SU-DHL-6 (cell line): ENCODE data around the gene VPS13D.
A peak's percentile ranks its signal among the peaks of the same experiment; 100 is the strongest.

Source experiments
- H2AFZ ChIP-seq: fragments of 200-600 bp; sonication (generic); 2 replicates; pipeline ENCODE4 v1.6.1; 2014; ENCODE audit warnings: low read depth, mild to moderate bottlenecking, moderate library complexity, mixed read lengths, antibody characterized with exemption, low read length; ENCODE audit not compliant: severe bottlenecking
- H3F3A ChIP-seq: fragments of 200-600 bp; shearing (Covaris generic); 2 replicates; pipeline ENCODE4 v1.6.0; 2016; ENCODE audit warnings: antibody characterized with exemption, mild to moderate bottlenecking; ENCODE audit not compliant: insufficient read depth
- H3K27ac ChIP-seq: fragments of 200-600 bp; sonication (generic); 2 replicates; pipeline ENCODE4 v1.5.1; 2016; ENCODE audit warnings: low read depth, mild to moderate bottlenecking, low read length, moderate library complexity, mixed read lengths
- H3K27me3 ChIP-seq: fragments of 200-600 bp; sonication (generic), shearing (Covaris generic); 2 replicates; pipeline ENCODE4 v1.6.0; 2014; ENCODE audit warnings: mild to moderate bottlenecking, low read length
- H3K36me3 ChIP-seq: fragments of 200-600 bp; sonication (generic); 2 replicates; pipeline ENCODE4 v1.6.1; 2014; ENCODE audit warnings: mild to moderate bottlenecking, low read length, mixed read lengths
- H3K4me2 ChIP-seq: fragments of 300-600, 200-600 bp; shearing (Covaris generic), sonication (generic); 2 replicates; pipeline ENCODE4 v1.6.0; 2014; ENCODE audit warnings: low read length, low read depth, mild to moderate bottlenecking; ENCODE audit not compliant: poor library complexity, severe bottlenecking
- H3K4me3 ChIP-seq: fragments of 200-600 bp; sonication (generic); 2 replicates; pipeline ENCODE4 v1.5.1; 2014; ENCODE audit warnings: antibody characterized with exemption, low read length, mild to moderate bottlenecking, mixed read lengths; ENCODE audit not compliant: insufficient read depth, poor library complexity, severe bottlenecking
- H3K79me2 ChIP-seq: fragments of 200-600 bp; sonication (generic); 2 replicates; pipeline ENCODE4 v1.6.1; 2014; ENCODE audit warnings: mild to moderate bottlenecking, low read length, moderate library complexity; ENCODE audit not compliant: insufficient read depth
- H3K9ac ChIP-seq: fragments of 200-600 bp; sonication (generic); 2 replicates; pipeline ENCODE4 v1.7.0; 2014; ENCODE audit warnings: mild to moderate bottlenecking, low read length
- H3K9me2 ChIP-seq: fragments of 200-600 bp; sonication (generic); replicated peaks from 2 replicates; pipeline ENCODE4 v1.6.1; 2014; ENCODE audit warnings: low read length; ENCODE audit not compliant: insufficient read depth
- H3K9me3 ChIP-seq: fragments of 200-600 bp; sonication (generic); 2 replicates; pipeline ENCODE4 v1.6.1; 2014; ENCODE audit warnings: low read length, mixed read lengths; ENCODE audit not compliant: insufficient read depth
- H4K20me1 ChIP-seq: fragments of 200-600 bp; sonication (generic); 2 replicates; pipeline ENCODE4 v1.6.1; 2014; ENCODE audit warnings: low read depth, mild to moderate bottlenecking, antibody characterized with exemption, low read length, moderate library complexity, mixed read lengths
- CTCF ChIP-seq: fragments of 200-600 bp; sonication (generic); IDR thresholded peaks from one replicate; pipeline ENCODE4 v1.5.1; 2017; ENCODE audit warnings: antibody characterized with exemption, mild to moderate bottlenecking, low read length, moderate library complexity; ENCODE audit not compliant: insufficient read depth, poor library complexity, severe bottlenecking
- EZH2phosphoT487 ChIP-seq: fragments of 200-600 bp; sonication (generic), shearing (Covaris generic); conservative IDR thresholded peaks from 2 replicates; pipeline ENCODE4 v1.6.1; 2018; ENCODE audit warnings: mild to moderate bottlenecking, antibody characterized with exemption, low read length, moderate library complexity, mixed read lengths

Gene VPS13D

DNA sequence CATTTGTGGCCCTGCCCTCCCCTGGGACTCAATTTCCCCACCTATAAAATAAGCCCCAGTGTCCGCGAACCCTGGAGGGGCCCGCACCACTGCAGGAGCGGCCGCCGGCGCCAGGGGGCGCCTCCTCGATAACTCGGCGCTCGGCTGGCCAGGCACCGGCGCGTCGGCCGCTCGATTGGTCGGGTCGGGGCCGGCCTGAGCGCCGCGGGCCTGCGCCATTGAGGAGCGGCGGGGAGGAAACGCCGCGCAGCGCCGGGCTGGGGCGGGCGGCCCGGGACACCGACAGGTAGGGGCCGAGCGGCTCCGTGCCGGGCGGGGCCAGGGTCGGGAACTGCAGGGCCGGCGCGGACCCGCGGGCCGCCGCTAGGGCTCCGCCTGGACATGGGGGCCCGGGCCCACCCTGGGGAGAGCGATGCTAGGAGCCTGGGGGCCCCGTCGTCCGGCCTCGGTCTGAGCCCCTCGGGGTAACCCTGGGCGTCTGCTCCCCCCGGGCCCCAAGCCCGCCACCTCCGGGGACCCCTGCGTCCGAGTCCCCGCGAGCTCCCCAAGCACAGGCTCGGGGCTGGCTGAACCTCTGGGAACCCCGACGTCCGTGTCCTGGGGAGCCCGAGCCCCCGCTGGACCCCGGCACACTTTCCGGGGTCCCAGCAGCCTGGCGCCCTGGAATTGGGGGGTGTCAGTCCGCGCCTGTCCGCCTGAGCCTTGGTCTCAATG lies at the start of gene VPS13D:
VPS13D (plus strand) TSS at position 196 of the 714 bp plus-strand sequence. CDS start 4,237 bp downstream, outside the sequence.
- Histone ChIP-seq H3K79me2 (no peaks in the 10 kb centered on the region), H3K4me2 (peak within 1 kb of the TSS; percentile 89), H3K27ac (no peak within 1 kb of the TSS), H3K9ac (peak within 1 kb of the TSS; percentile 87), H2AFZ (peak within 1 kb of the TSS; percentile 83), H3K4me3 (peak within 1 kb of the TSS; percentile 92), H3K36me3 (no peaks in the 10 kb centered on the region), H3K9me2 (no peaks in the 10 kb centered on the region), H3K9me3 (no peaks in the 10 kb centered on the region), H4K20me1 (no peaks in the 10 kb centered on the region), H3F3A (no peaks in the 10 kb centered on the region), H3K27me3 (no peaks in the 10 kb centered on the region)
- peak; percentile 95 for TF ChIP-seq CTCF
- no peak for TF ChIP-seq EZH2phosphoT487

- Histone ChIP-seq H3K9me2 (no peaks in the 10 kb centered on the region), H3K9ac (no peak overlapping the region), H3K9me3 (no peaks in the 10 kb centered on the region), H3K27me3 (no peaks in the 10 kb centered on the region), H4K20me1 (no peaks in the 10 kb centered on the region), H3K36me3 (no peaks in the 10 kb centered on the region), H3K4me2 (no peak overlapping the region), H3K79me2 (no peaks in the 10 kb centered on the region), H2AFZ (no peak overlapping the region), H3K4me3 (no peak overlapping the region), H3K27ac (no peak overlapping the region), H3F3A (no peaks in the 10 kb centered on the region)
- TF ChIP-seq EZH2phosphoT487 (no peak), CTCF (no peak)
Observed at GRCh38 chr1:12180315-12180714, 49.5 kb upstream of the VPS13D start.

DNA sequence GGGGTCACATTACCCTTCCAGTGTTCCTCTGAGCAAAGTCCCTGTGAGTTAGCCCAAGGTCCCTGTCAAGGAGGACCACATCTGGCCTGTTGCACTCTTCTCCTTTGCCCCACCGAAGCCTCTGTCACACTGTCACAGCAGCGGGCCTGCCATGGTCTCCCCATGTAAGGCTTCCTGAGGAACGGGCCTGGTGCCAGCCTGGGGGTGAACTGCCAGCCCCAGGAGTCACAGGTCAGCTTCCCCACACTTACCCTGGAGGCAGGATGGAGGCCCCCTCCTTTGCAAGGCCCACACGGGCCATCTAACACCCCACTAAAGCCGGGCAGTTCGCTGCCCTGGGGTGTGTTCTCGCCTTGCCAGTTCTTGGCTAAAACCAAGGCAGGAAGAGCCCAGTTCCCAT lies 48.9 kb upstream of the VPS13D start:
- H3K4me2 ChIP-seq: no peak overlapping the region
- no peaks in the 10 kb centered on the region for H3K79me2 ChIP-seq
- TF ChIP-seq CTCF (no peak), EZH2phosphoT487 (no peak)
- no peaks in the 10 kb centered on the region for H3K36me3 ChIP-seq
- no peaks in the 10 kb centered on the region for H3F3A ChIP-seq
- H2AFZ ChIP-seq: no peak overlapping the region
- no peaks in the 10 kb centered on the region for H4K20me1 ChIP-seq
- H3K27ac ChIP-seq: no peak overlapping the region
- no peak overlapping the region for H3K4me3 ChIP-seq
- no peaks in the 10 kb centered on the region for H3K9me3 ChIP-seq
- no peaks in the 10 kb centered on the region for H3K27me3 ChIP-seq
- H3K9ac ChIP-seq: no peak overlapping the region
- no peaks in the 10 kb centered on the region for H3K9me2 ChIP-seq
